Measurements from ENCODE around the gene PRR23E.

Gene PRR23E

GRCh38 chr3:127228866-127229265 is 35.9 kb downstream of the PRR23E start:
- DNase-seq (ENCODE audit: low read depth), result no peak

DNA sequence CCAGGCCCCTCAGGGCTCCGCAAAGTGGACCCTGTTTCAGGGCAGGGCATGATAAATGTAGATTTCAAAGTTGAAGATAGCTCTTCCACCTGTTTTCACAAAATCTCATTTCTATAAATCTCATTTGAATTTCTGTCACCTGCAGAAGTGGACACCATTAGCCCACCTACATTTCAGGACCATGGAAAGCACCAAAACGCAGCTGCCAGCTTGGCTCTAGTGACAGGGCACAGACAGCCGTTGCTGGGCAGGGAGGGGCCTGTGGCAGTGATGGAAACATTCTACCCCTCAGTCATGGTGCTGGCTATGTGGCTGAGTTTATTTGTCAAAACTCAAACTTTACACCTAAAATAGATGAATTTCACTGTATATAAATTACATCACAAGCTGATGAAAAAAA is 40.4 kb downstream of the PRR23E start:
- DNase-seq (ENCODE audit: low read depth), result no peak

DNA sequence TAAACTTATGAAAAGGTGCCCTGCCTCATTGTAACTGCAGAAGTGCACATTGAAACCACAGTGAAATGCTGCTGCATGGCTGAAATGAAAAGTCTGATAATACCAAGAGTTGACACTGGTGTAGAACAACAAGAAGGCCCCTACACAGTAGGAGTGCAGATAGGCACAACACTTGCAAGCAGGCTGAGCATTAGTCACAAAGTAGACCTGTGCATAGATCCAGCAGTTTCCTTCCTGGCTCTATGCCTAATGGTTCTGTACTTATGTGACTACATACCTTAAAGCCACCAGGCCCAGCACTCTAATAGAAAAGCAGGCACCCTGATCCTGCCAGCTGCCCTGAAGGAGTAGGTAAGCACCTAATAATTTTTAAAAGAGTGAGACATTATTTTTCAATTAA is 41.8 kb downstream of the PRR23E start:
- DNase-seq (ENCODE audit: low read depth), result no peak

DNA sequence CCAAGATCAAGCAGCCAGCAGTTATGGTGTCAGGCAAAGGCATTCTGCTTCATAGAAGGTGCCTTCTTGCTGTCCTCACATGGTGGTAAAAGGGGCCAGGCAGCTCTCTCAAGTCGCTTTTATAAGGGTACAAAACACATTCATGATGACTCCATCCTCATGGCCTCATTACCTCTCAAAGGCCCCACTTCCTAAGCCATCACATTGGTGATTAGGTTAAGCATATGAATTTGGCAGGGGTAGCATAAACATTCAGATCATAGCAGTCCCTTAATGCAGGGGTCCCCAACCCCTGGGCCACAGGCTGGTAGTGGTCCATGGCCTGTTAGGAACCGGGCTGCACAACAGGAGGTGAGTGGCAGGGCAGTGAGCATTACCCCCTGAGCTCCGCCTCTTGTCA is 42.8 kb downstream of the PRR23E start:
- DNase-seq (ENCODE audit: low read depth), result no peak

DNA sequence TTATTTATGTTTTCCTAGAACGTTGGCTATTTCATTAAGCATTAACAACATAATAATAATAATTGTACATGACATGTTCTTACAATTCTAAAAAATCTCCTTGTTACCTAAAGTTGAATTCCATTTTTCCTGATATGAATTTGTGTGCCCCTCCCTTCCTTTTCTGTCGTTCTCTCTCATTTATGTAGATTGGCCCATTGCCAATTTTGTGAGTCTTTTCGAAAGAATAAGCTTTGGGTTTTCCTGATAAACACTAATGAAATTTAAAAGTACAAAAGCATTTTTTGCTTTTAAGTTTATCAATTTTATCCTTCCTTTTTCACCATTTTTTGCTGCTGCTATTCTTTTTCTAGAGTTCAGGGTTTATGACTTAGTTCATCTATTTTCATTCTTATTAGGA is 44.9 kb downstream of the PRR23E start:
- DNase-seq (ENCODE audit: low read depth), result no peak

GRCh38 chr3:127238602-127239001 is 45.7 kb downstream of the PRR23E start:
- DNase-seq (ENCODE audit: low read depth), result no peak

DNA sequence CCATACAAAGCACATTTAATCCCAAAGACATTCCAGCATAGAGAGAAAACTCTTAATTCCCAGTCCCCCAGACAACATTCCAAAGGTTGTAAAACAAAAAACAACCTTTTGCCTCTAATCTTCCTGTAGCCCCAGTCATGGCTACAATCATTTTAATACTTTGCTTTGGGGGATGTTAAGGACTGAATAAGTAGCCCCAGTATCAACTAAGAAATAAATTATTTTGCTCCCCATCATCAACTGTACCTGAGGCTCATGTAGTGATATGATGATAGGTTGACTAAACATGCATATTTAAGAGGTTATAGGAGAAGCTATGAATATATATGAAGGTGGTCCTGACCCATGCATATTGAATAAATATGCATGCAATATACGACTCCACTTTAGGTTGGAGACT is 54.4 kb downstream of the PRR23E start:
- no peak for DNase-seq (ENCODE audit: low read depth)
